ENCODE results near the gene CD34. TPM values are rescaled to one million over a fixed set of nuclear protein-coding genes. Genes with fewer than 3 reads are reported as not detected.

Gene CD34
- total RNA-seq, 3 donors from 2014 or later, result 7.7 to 26.9 (median 9.7) TPM

- no peak for DNase-seq
- ATAC-seq, result peak; percentile 26
- TF ChIP-seq, protein P1, sequence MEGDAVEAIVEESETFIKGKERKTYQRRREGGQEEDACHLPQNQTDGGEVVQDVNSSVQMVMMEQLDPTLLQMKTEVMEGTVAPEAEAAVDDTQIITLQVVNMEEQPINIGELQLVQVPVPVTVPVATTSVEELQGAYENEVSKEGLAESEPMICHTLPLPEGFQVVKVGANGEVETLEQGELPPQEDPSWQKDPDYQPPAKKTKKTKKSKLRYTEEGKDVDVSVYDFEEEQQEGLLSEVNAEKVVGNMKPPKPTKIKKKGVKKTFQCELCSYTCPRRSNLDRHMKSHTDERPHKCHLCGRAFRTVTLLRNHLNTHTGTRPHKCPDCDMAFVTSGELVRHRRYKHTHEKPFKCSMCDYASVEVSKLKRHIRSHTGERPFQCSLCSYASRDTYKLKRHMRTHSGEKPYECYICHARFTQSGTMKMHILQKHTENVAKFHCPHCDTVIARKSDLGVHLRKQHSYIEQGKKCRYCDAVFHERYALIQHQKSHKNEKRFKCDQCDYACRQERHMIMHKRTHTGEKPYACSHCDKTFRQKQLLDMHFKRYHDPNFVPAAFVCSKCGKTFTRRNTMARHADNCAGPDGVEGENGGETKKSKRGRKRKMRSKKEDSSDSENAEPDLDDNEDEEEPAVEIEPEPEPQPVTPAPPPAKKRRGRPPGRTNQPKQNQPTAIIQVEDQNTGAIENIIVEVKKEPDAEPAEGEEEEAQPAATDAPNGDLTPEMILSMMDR (IDR thresholded peaks at IDR 0.05), result no peak
- no peaks in the 10 kb centered on the region for H3K9me3 ChIP-seq
- intact Hi-C loops (cut with DNase I, micrococcal nuclease), result no loop called here
- H3K4me1 ChIP-seq (ENCODE audit: low read depth), result peaks cover 19% of the 10 kb centered on the region
- no peak overlapping the region for H3K4me3 ChIP-seq
- no peaks in the 10 kb centered on the region for H3K36me3 ChIP-seq (ENCODE audit: low read depth)
Observed at GRCh38 chr1:207861442-207862177, 49.3 kb downstream of the CD34 start.

DNA sequence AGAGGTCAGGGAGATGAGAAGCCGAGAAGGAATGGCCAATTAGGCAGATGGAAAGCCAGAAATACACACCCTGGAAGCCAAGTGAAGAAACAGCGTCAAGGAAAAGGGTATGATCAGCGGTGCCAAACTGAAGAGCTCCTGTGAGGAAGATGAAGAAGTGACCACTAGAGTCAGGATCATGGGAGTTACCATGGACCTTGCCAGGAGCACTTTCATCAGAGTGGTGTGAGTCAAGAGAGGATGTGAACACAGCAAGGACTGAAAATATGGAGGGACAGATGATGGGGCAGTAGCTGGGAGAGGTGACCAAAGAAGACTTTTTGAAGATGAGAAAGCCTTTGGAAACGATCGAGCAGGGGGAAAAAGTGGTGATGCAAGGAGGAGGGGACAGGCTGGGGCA lies 50.4 kb downstream of the CD34 start:
- H3K9me3 ChIP-seq, result no peaks in the 10 kb centered on the region
- no peaks in the 10 kb centered on the region for H3K36me3 ChIP-seq (ENCODE audit: low read depth)
- TF ChIP-seq, protein P1 (IDR thresholded peaks at IDR 0.05), result no peak
- H3K4me1 ChIP-seq (ENCODE audit: low read depth), result peaks cover 12% of the 10 kb centered on the region
- H3K4me3 ChIP-seq, result no peak overlapping the region
- intact Hi-C loops (cut with DNase I, micrococcal nuclease), result no loop called here
- no peak for DNase-seq
- no peak for ATAC-seq

DNA sequence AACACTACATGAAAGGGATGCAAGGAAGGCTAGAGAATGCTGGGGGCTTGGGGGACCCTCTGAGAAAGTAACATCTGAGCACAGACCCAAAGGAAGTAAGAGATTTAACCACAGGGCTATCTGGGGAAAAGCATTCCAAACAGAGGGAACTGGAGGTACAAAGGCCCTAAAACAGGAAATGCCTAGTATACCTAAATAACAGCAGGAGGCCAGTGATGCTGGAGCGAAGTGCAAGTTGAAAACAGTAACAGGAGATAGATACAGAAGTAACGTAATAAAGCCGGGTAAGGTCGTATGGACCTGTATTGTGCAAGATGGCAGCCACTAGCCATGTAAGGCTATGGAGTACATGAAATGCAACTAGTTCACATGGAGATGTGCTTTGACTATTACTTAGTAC lies 52.1 kb downstream of the CD34 start:
- ATAC-seq (peak; percentile 27), DNase-seq (no peak)
- intact Hi-C loops (cut with DNase I, micrococcal nuclease), result no loop called here
- TF ChIP-seq, protein P1 (IDR thresholded peaks at IDR 0.05), result no peak
- Histone ChIP-seq H3K4me3 (no peak overlapping the region), H3K36me3 (ENCODE audit: low read depth) (no peaks in the 10 kb centered on the region), H3K4me1 (ENCODE audit: low read depth) (peaks cover 6% of the 10 kb centered on the region), H3K9me3 (no peaks in the 10 kb centered on the region)

- DNase-seq (no peak), ATAC-seq (no peak)
- intact Hi-C loops (cut with DNase I, micrococcal nuclease), result no loop called here
- peaks cover 10% of the 10 kb centered on the region for H3K4me1 ChIP-seq (ENCODE audit: low read depth)
- H3K9me3 ChIP-seq, result no peaks in the 10 kb centered on the region
- H3K36me3 ChIP-seq (ENCODE audit: low read depth), result no peaks in the 10 kb centered on the region
- TF ChIP-seq, protein P1 (IDR thresholded peaks at IDR 0.05), result no peak
- H3K4me3 ChIP-seq, result no peak overlapping the region
Observed at GRCh38 chr1:207858281-207858680, 52.6 kb downstream of the CD34 start.

DNA sequence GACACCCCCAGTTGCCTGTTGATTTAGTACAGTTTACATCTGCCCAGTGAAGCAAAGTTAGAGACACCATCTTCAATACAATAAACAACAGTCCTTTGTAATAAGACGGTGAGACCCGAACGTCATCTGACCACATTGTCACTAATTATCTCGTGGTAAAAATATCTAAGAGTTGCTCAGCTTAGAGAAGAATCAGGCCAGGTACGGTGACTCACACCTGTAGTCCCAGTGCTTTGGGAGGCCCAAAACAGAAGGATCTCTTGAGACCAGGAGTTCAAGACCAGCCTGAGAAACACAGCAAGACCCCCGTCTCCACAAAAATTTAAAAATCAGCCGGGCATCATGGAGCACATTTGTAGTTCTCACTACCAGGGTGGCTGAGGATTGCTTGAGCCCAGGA lies 53.5 kb downstream of the CD34 start:
- Histone ChIP-seq H3K9me3 (no peaks in the 10 kb centered on the region), H3K4me1 (ENCODE audit: low read depth) (peaks cover 7% of the 10 kb centered on the region), H3K36me3 (ENCODE audit: low read depth) (no peaks in the 10 kb centered on the region), H3K4me3 (no peak overlapping the region)
- intact Hi-C loops (cut with DNase I, micrococcal nuclease), result no loop called here
- ATAC-seq (no peak), DNase-seq (no peak)
- TF ChIP-seq, protein P1 (IDR thresholded peaks at IDR 0.05), result no peak

Measured in mucosa of descending colon (tissue), 3 donors.